ENCODE results near the gene KRT20. TPM values are rescaled to one million over a fixed set of nuclear protein-coding genes. Genes with fewer than 3 reads are reported as not detected.

Gene KRT20
- total and polyA plus RNA-seq, 2 donors (not counting 3 experiments of a cell fraction or from before 2014, with no cell fraction given), result not detected

GRCh38 chr17:40914075-40914855 lies 29.2 kb upstream of the KRT20 start:
- H3K4me3 ChIP-seq (replicated peaks in 1 of 3; ENCODE audit: insufficient read depth in 1 of 3, low read depth in 1 of 3, low read length in 3 of 3), result no peak overlapping the region
- H3K4me2 ChIP-seq (ENCODE audit: insufficient read depth, low read length), result no peak overlapping the region
- BruUV-seq (replicated peaks), result no TSS peak
- CTCF ChIA-PET, result interaction anchor here (1.0 to 2.8 kb wide), 3 partner anchors 408 to 635 kb away, joined by 4 to 16 read pairs (median 10); no protein-coding TSS in a partner anchor
- no peaks in the 10 kb centered on the region for H3K79me2 ChIP-seq (ENCODE audit: control insufficient read depth, insufficient read depth, low read length)
- DNase-seq (ENCODE audit: low read depth, low spot score) (no peak), FAIRE-seq (no peak)
- H3K36me3 ChIP-seq (ENCODE audit: control insufficient read depth in 2 of 2, extremely low read depth in 1 of 2, insufficient read depth in 2 of 2, low read length in 2 of 2), result no peaks in the 10 kb centered on the region
- H3K9me3 ChIP-seq (replicated peaks; ENCODE audit: control insufficient read depth, insufficient read depth, low read length), result no peaks in the 10 kb centered on the region
- no peaks in the 10 kb centered on the region for H3K9me1 ChIP-seq (replicated peaks; ENCODE audit: control insufficient read depth, extremely low read depth, insufficient read depth, low read length)
- no peak overlapping the region for H2AFZ ChIP-seq (ENCODE audit: low read depth, low read length)
- no peak overlapping the region for H3K27ac ChIP-seq (ENCODE audit: insufficient read depth, low read depth, low read length)
- dilution Hi-C loops (cut with MboI; ENCODE audit: extremely low pct_ligation_motif_present, low sequenced_read_pairs) (no loop called here), intact Hi-C loops (cut with micrococcal nuclease) (no loop called here)
- no peak overlapping the region for H3K9ac ChIP-seq (replicated peaks; ENCODE audit: extremely low read depth, insufficient read depth, low read length)
- no peaks in the 10 kb centered on the region for H4K20me1 ChIP-seq (replicated peaks; ENCODE audit: control insufficient read depth, extremely low read depth, insufficient read depth, low read length)
- H3K4me1 ChIP-seq (ENCODE audit: control insufficient read depth, extremely low read depth, insufficient read depth, low read length), result peaks cover 13% of the 10 kb centered on the region
- POLR2A ChIA-PET, result no interaction called here
- TF ChIP-seq EZH2 (IDR thresholded peaks at IDR 0.05; ENCODE audit: borderline replicate concordance, low read depth, low read length, severe bottlenecking), result no peak
- no peak for TF ChIP-seq FOS (IDR thresholded peaks at IDR 0.05; ENCODE audit: borderline replicate concordance, insufficient read depth, low read length)
- no peak for TF ChIP-seq MYC (IDR thresholded peaks at IDR 0.05; ENCODE audit: low read depth, low read length)
- TF ChIP-seq CTCF (IDR thresholded peaks at IDR 0.05; ENCODE audit: extremely low read depth in 1 of 2, insufficient read depth in 1 of 2, low read depth in 1 of 2, low read length in 2 of 2), result no peak
- TF ChIP-seq POLR2AphosphoS5 (IDR thresholded peaks at IDR 0.05; ENCODE audit: insufficient read depth, low read depth, low read length), result no peak
- TF ChIP-seq GATA2 (IDR thresholded peaks at IDR 0.05; ENCODE audit: insufficient read depth, insufficient read length, low read depth, low read length), result no peak
- no peak for TF ChIP-seq JUN (IDR thresholded peaks at IDR 0.05; ENCODE audit: borderline replicate concordance, insufficient read depth, insufficient read length, low read depth)
- no peak for TF ChIP-seq POLR2A (IDR thresholded peaks at IDR 0.05; ENCODE audit: low read depth, low read length)
- no peak for TF ChIP-seq MAX (IDR thresholded peaks at IDR 0.05; ENCODE audit: insufficient read depth, insufficient read length)
- H3K27me3 ChIP-seq (ENCODE audit: control insufficient read depth in 2 of 2, insufficient read depth in 2 of 2, low read length in 2 of 2), result no peaks in the 10 kb centered on the region

All from endothelial cell of umbilical vein (primary cell).